NCI-H510A treated with DMSO at 0.1 percent for 48 hours (cell line): ENCODE results near the gene HADH.
A peak's percentile ranks its signal among the peaks of the same experiment; 100 is the strongest.

Source experiments
- DNase-seq: peaks from one replicate; lab custom pipeline; 2025; lab: John Stamatoyannopoulos, UW

The HADH gene

GRCh38 chr4:108058685-108059440 lies 69.2 kb downstream of the HADH start:
- no peak for DNase-seq

- no peak for DNase-seq
Observed at GRCh38 chr4:108060164-108060563, 70.5 kb downstream of the HADH start.

DNA sequence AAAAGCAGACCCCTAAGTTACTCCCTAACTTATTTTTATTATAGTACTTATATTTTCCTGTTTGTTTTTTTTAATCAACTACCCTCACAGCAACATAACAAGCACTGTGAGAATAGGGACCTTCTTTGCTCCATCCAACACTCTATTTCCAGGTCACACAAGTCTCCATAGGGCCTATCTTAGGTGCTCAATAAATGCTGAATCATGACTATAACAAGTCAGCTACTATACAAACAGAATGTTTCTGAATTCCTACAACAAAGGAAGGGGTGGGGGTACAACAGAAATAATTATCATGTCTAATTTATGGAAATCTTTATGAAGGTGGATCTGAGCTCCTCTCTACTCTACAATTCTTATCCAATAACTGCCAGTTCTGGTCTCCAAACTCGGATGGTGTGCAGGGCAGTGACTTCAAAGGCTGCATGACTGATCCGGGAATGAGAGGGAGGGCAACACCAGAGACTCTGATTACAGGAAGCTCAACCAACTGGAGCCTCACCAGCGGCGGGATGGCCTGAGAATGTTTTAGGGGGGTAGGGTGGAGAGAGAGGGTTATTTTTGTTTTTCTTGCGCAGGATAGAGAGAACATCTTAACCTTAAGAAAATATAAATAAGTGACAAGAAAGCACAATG lies 71.1 kb downstream of the HADH start:
- no peak for DNase-seq

DNA sequence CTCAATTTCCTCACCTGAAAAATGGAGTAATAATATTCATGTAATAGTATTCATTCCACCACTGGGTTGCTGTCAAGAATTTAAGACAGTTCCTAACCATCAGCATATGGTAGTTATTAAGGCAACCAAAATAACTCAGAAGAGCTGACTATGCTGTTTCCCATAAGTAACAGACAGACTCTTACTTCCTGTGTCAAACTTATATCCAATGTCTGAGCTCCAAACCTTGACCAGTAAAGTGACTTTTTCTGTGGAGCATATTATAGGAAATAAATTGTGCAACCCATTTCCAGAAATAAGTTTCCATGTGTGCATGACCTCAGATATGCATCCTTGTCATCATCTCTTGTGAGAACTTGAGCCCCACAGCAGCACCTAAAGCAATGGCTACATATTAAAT lies 78.8 kb downstream of the HADH start:
- DNase-seq = no peak

- DNase-seq = no peak
Observed at GRCh38 chr4:108070775-108071174, 81.1 kb downstream of the HADH start.

GRCh38 chr4:108072300-108072699 lies 82.6 kb downstream of the HADH start:
- peak; percentile 88 for DNase-seq

GRCh38 chr4:108078024-108078733 lies 88.5 kb downstream of the HADH start:
- DNase-seq = no peak

DNA sequence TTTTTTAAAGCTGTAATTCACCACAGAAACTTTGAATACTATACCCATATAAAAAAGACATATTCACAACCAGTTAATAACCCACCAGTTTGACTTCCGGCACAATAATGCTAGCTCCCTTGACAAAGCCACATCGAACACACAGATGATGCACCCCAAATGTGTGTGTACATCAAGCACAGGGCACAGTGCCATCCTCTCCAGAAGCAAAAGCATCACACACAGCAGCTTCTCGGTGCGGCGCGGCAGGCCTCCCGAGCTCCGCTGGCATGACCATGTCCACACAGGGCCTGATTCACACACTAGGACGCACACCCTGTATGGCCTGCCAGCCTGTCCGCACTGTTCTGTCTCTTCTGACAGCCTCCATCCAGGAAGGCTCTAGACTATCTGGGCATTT lies 91.1 kb downstream of the HADH start:
- no peak for DNase-seq

DNA sequence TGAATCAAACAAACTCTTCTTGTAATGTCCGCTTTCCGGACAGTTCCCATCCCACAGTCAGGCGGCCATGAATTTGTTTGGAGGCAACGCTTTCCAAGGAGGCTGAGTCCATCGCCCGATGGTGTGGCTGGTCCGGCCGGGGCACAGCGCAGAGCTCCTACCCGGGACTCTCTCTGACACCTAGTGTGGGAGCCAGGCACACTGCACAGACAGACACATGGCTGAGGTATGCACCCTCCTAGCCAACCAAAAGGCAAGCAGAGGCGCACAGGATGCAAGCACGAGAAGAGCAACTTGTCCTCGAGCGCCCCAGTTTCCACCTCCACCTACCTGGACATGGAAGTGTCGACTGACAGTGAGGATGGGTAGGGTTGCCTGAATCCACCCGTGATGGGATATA lies 91.6 kb downstream of the HADH start:
- no peak for DNase-seq
